Endothelial cell of umbilical vein (primary cell): ENCODE measurements around the gene SRBD1. TPM values are rescaled to one million over a fixed set of nuclear protein-coding genes. Genes with fewer than 3 reads are reported as not detected.

Experiments used
- BruUV-seq: library from RNA; stranded (reverse); fragments of 400-500 nt; replicated peaks from 2 replicates; lab custom pipeline; 2021; lab: Mats Ljungman, UMichigan
- CTCF ChIA-PET: fragments of 300-600, 350-600 bp; sonication (Branson Sonifier 250); formaldehyde crosslinking; loops from one replicate; lab custom pipeline; 2021; ENCODE audit warnings: antibody characterized with exemption, inconsistent platforms; lab: Charles Lee
- POLR2A ChIA-PET: fragments of 300-600, 350-600 bp; sonication (Branson Sonifier 250); formaldehyde crosslinking; loops from one replicate; lab custom pipeline; 2021; ENCODE audit warnings: antibody characterized with exemption, inconsistent platforms; lab: Charles Lee
- DNase-seq: peaks from one replicate; pipeline ENCODE4 v3.0.0-alpha.2; 2011; ENCODE audit warnings: low read depth, low spot score
- FAIRE-seq: peaks from 2 replicates; lab custom pipeline; 2011; peaks lifted over from hg19 to GRCh38; lab: Jason Lieb, UNC
- H2AFZ ChIP-seq: 2 replicates; pipeline ENCODE4 v1.6.0; 2012; ENCODE audit warnings: low read depth, low read length, control low read depth, inconsistent platforms
- H3K27ac ChIP-seq: 2 replicates; pipeline ENCODE4 v1.5.1; 2011; ENCODE audit warnings: low read depth, mild to moderate bottlenecking, control low read depth, low read length, moderate library complexity; ENCODE audit not compliant: insufficient read depth
- H3K27me3 ChIP-seq, 2 experiments: 2 replicates each; pipeline versions ENCODE4 v1.6.0 to v1.6.1; 2011; ENCODE audit warnings: low read length in 2 of 2, mixed read lengths in 1 of 2; ENCODE audit not compliant: control insufficient read depth in 2 of 2, insufficient read depth in 2 of 2
- H3K36me3 ChIP-seq, 2 experiments: 2 replicates in 1 of 2; 3 replicates in 1 of 2; pipeline ENCODE4 v1.5.1; 2011; ENCODE audit warnings: low read length in 2 of 2, mild to moderate bottlenecking in 1 of 2, moderate library complexity in 1 of 2; ENCODE audit not compliant: control insufficient read depth in 2 of 2, insufficient read depth in 2 of 2; ENCODE audit errors: extremely low read depth in 1 of 2
- H3K4me1 ChIP-seq: 3 replicates; pipeline ENCODE4 v1.5.1; 2011; ENCODE audit warnings: mild to moderate bottlenecking, low read length; ENCODE audit not compliant: control insufficient read depth, insufficient read depth; ENCODE audit errors: extremely low read depth
- H3K4me2 ChIP-seq: 2 replicates; pipeline ENCODE4 v1.6.1; 2011; ENCODE audit warnings: low read length, control low read depth, mixed read lengths; ENCODE audit not compliant: insufficient read depth
- H3K4me3 ChIP-seq, 3 experiments: fragments of 200-600 bp in 1 of 3; sonication (generic), shearing (Covaris generic) in 1 of 3; replicated peaks in 1 of 3; 2 replicates each; pipeline ENCODE4 v1.5.1; 2011 to 2016; ENCODE audit warnings: control low read depth in 3 of 3, low read length in 3 of 3, mild to moderate bottlenecking in 2 of 3, inconsistent platforms in 1 of 3, low read depth in 1 of 3, moderate library complexity in 1 of 3; ENCODE audit not compliant: insufficient read depth in 1 of 3
- H3K79me2 ChIP-seq: 2 replicates; pipeline ENCODE4 v1.6.0; 2012; ENCODE audit warnings: low read length, inconsistent platforms; ENCODE audit not compliant: control insufficient read depth, insufficient read depth
- H3K9ac ChIP-seq: replicated peaks from 2 replicates; pipeline ENCODE3; 2011; ENCODE audit warnings: low read length, control low read depth; ENCODE audit not compliant: insufficient read depth; ENCODE audit errors: extremely low read depth
- H3K9me1 ChIP-seq: replicated peaks from 3 replicates; pipeline ENCODE4 v1.6.0; 2011; ENCODE audit warnings: mild to moderate bottlenecking, low read length; ENCODE audit not compliant: control insufficient read depth, insufficient read depth; ENCODE audit errors: extremely low read depth
- H3K9me3 ChIP-seq: replicated peaks from 2 replicates; pipeline ENCODE4 v1.5.1; 2012; ENCODE audit warnings: low read length, inconsistent platforms; ENCODE audit not compliant: control insufficient read depth, insufficient read depth
- H4K20me1 ChIP-seq: replicated peaks from 2 replicates; pipeline ENCODE3; 2011; ENCODE audit warnings: mild to moderate bottlenecking, low read length; ENCODE audit not compliant: control insufficient read depth, insufficient read depth; ENCODE audit errors: extremely low read depth
- CTCF ChIP-seq, 2 donors: IDR thresholded peaks; 1 replicate in 1 of 2; 2 replicates in 1 of 2; pipeline ENCODE4 v1.5.1; 2011; ENCODE audit warnings: low read length in 2 of 2, mild to moderate bottlenecking in 2 of 2, moderate library complexity in 2 of 2, control low read depth in 1 of 2, inconsistent platforms in 1 of 2, low read depth in 1 of 2; ENCODE audit not compliant: insufficient read depth in 1 of 2; ENCODE audit errors: extremely low read depth in 1 of 2
- EZH2 ChIP-seq: IDR thresholded peaks from 2 replicates; pipeline ENCODE4 v1.6.1; 2012; ENCODE audit warnings: borderline replicate concordance, low read depth, mild to moderate bottlenecking, moderate library complexity, low read length, inconsistent platforms; ENCODE audit not compliant: severe bottlenecking
- FOS ChIP-seq: IDR thresholded peaks from 2 replicates; pipeline ENCODE4 v1.6.1; 2011; ENCODE audit warnings: mild to moderate bottlenecking, low read length, moderate library complexity, borderline replicate concordance; ENCODE audit not compliant: insufficient read depth
- GATA2 ChIP-seq: IDR thresholded peaks from 2 replicates; pipeline ENCODE4 v1.7.0; 2011; ENCODE audit warnings: low read depth, mild to moderate bottlenecking, moderate library complexity, mixed read lengths, low read length; ENCODE audit not compliant: insufficient read length, insufficient read depth
- JUN ChIP-seq: IDR thresholded peaks from 2 replicates; pipeline ENCODE4 v1.6.1; 2011; ENCODE audit warnings: borderline replicate concordance, low read depth; ENCODE audit not compliant: insufficient read length, insufficient read depth
- MAX ChIP-seq: IDR thresholded peaks from 2 replicates; pipeline ENCODE4 v1.6.1; 2011; ENCODE audit not compliant: insufficient read depth, insufficient read length
- MYC ChIP-seq: IDR thresholded peaks from one replicate; pipeline ENCODE4 v1.6.1; 2011; ENCODE audit warnings: mild to moderate bottlenecking, low read depth, low read length
- POLR2A ChIP-seq: IDR thresholded peaks from 2 replicates; pipeline ENCODE4 v1.6.1; 2012; ENCODE audit warnings: low read depth, mild to moderate bottlenecking, control low read depth, low read length
- POLR2AphosphoS5 ChIP-seq: IDR thresholded peaks from 2 replicates; pipeline ENCODE4 v1.6.1; 2012; ENCODE audit warnings: low read depth, mild to moderate bottlenecking, control low read depth, low read length, moderate library complexity; ENCODE audit not compliant: insufficient read depth
- dilution Hi-C: fragments of 300-500 bp; cut with MboI; formaldehyde crosslinking; loops from one replicate; pipeline ENCODE4 v1.15.0; 2019; ENCODE audit warnings: low sequenced_read_pairs; ENCODE audit not compliant: extremely low pct_ligation_motif_present
- intact Hi-C: fragments of 100-400 bp; cut with micrococcal nuclease; formaldehyde crosslinking; loops from one replicate; pipeline ENCODE4 v1.10.0; 2022
- polyA plus RNA-seq, 4 experiments: library from polyadenylated mRNA; depleted of rRNA in 3 of 4; stranded (reverse) in 3 of 4; unstranded in 1 of 4; fragments of >200 nt; gene quantifications; 2 replicates each; pipeline versions ENCODE4 v1.2.1 to v1.2.3, GENCODE V29; 2011 to 2012; ENCODE audit warnings: missing spikeins in 1 of 4
- total RNA-seq: library from RNA; stranded (reverse); gene quantifications from 2 replicates; pipeline ENCODE4 v1.2.3, GENCODE V29; 2021

The SRBD1 gene
- total and polyA plus RNA-seq, 2 donors (not counting 3 experiments of a cell fraction or from before 2014, with no cell fraction given), result 3.7 to 12.5 TPM

GRCh38 chr2:45373534-45373933 lies 237.5 kb downstream of the SRBD1 start:
- ChIA-PET CTCF (no interaction called here), POLR2A (no interaction called here)
- H3K9me3 ChIP-seq, result no peaks in the 10 kb centered on the region
- no peaks in the 10 kb centered on the region for H3K4me1 ChIP-seq
- no peak for TF ChIP-seq POLR2A
- no peak for TF ChIP-seq EZH2
- TF ChIP-seq POLR2AphosphoS5, result no peak
- no peak for TF ChIP-seq MYC
- TF ChIP-seq FOS, result no peak
- no peak for TF ChIP-seq JUN
- no peak for TF ChIP-seq MAX
- no peak for TF ChIP-seq CTCF (IDR thresholded peaks at IDR 0.05; ENCODE audit: extremely low read depth in 1 of 2, insufficient read depth in 1 of 2, low read depth in 1 of 2, low read length in 2 of 2)
- no peak for TF ChIP-seq GATA2
- no peak overlapping the region for H2AFZ ChIP-seq
- FAIRE-seq (no peak), DNase-seq (no peak)
- intact Hi-C loops (no loop called here), dilution Hi-C loops (no loop called here)
- H3K79me2 ChIP-seq, result no peaks in the 10 kb centered on the region
- no peaks in the 10 kb centered on the region for H4K20me1 ChIP-seq
- H3K4me2 ChIP-seq, result no peak overlapping the region
- no peaks in the 10 kb centered on the region for H3K9me1 ChIP-seq
- no TSS peak for BruUV-seq
- no peak overlapping the region for H3K27ac ChIP-seq
- no peak overlapping the region for H3K4me3 ChIP-seq
- H3K9ac ChIP-seq, result no peak overlapping the region
- H3K36me3 ChIP-seq, result no peaks in the 10 kb centered on the region
- H3K27me3 ChIP-seq, result no peaks in the 10 kb centered on the region
